WTC11 (cell line): ENCODE measurements around the gene CTNS. TPM values are rescaled to one million over a fixed set of nuclear protein-coding genes. Genes with fewer than 3 reads are reported as not detected.

Source experiments
- ATAC-seq: fragments of 200-7000 bp; cut with Tn5 transposase; 2 replicates; pipeline ENCODE4 v1.10.0; 2021; ENCODE audit warnings: mild to moderate bottlenecking, moderate library complexity
- CTCF ChIA-PET: fragments of 300-600 bp; sonication (Branson Sonifier 250); formaldehyde crosslinking; loops from one replicate; lab custom pipeline; 2021; ENCODE audit warnings: antibody characterized with exemption; lab: Charles Lee
- POLR2A ChIA-PET: fragments of 350-600 bp; sonication (Branson Sonifier 250); formaldehyde crosslinking; loops from one replicate; lab custom pipeline; 2021; ENCODE audit warnings: antibody characterized with exemption; lab: Charles Lee
- DNase-seq: peaks from one replicate; pipeline ENCODE4 v3.0.0; 2021; ENCODE audit warnings: low spot score
- H3K27ac Mint-ChIP-seq: 2 replicates; pipeline ENCODE4 v1.8.0; 2021; ENCODE audit warnings: mixed read lengths
- H3K27me3 Mint-ChIP-seq: 2 replicates; pipeline ENCODE4 v1.8.0; 2021; ENCODE audit warnings: low read depth, mild to moderate bottlenecking, moderate library complexity, mixed read lengths
- H3K36me3 Mint-ChIP-seq: 2 replicates; pipeline ENCODE4 v1.8.0; 2021; ENCODE audit warnings: mixed read lengths
- H3K4me1 Mint-ChIP-seq: 2 replicates; pipeline ENCODE4 v1.8.0; 2022; ENCODE audit warnings: mixed read lengths
- H3K4me3 Mint-ChIP-seq: 2 replicates; pipeline ENCODE4 v1.8.0; 2021; ENCODE audit warnings: mild to moderate bottlenecking, moderate library complexity, mixed read lengths
- H3K9me3 Mint-ChIP-seq: 2 replicates; pipeline ENCODE4 v1.8.0; 2021; ENCODE audit warnings: mixed read lengths
- AFF4 ChIP-seq: sonication (generic); formaldehyde crosslinking; IDR thresholded peaks from 2 replicates; pipeline ENCODE4 v1.8.1; 2023; ENCODE audit warnings: mild to moderate bottlenecking, missing genetic modification reagents, borderline replicate concordance
- ARID4B ChIP-seq: sonication (generic); formaldehyde crosslinking; IDR thresholded peaks from 2 replicates; pipeline ENCODE4 v1.8.0; 2023; ENCODE audit warnings: missing genetic modification reagents, mild to moderate bottlenecking, borderline replicate concordance
- ATF6 ChIP-seq: sonication (generic); formaldehyde crosslinking; IDR thresholded peaks from 2 replicates; pipeline ENCODE4 v1.8.1; 2023; ENCODE audit warnings: mild to moderate bottlenecking, missing genetic modification reagents
- E2F1 ChIP-seq: sonication (generic); formaldehyde crosslinking; IDR thresholded peaks from 2 replicates; pipeline ENCODE4 v1.8.0; 2022; ENCODE audit warnings: mild to moderate bottlenecking, missing genetic modification reagents
- FOXP1 ChIP-seq: sonication (generic); formaldehyde crosslinking; IDR thresholded peaks from 2 replicates; pipeline ENCODE4 v1.8.0; 2022; ENCODE audit warnings: missing genetic modification reagents, mild to moderate bottlenecking, moderate library complexity, borderline replicate concordance
- GRHL2 ChIP-seq: fragments of 250-450 bp; sonication (Bioruptor Pico); IDR thresholded peaks from 2 replicates; pipeline ENCODE4 v1.8.0; 2022; ENCODE audit warnings: mild to moderate bottlenecking, moderate library complexity; ENCODE audit not compliant: insufficient replicate concordance, severe bottlenecking
- GTF2I ChIP-seq: fragments of 250-450 bp; sonication (Bioruptor Pico); conservative IDR thresholded peaks from 2 replicates; pipeline ENCODE4 v1.4.0; 2021; ENCODE audit warnings: mild to moderate bottlenecking
- MXD4 ChIP-seq: fragments of 250-450 bp; sonication (Bioruptor Pico); IDR thresholded peaks from 2 replicates; pipeline ENCODE4 v1.8.0; 2021; ENCODE audit warnings: mild to moderate bottlenecking, moderate library complexity, borderline replicate concordance
- MYBL2 ChIP-seq: sonication (generic); formaldehyde crosslinking; IDR thresholded peaks from 2 replicates; pipeline ENCODE4 v1.8.1; 2023; ENCODE audit warnings: mild to moderate bottlenecking, moderate library complexity, missing genetic modification reagents
- NFE2L1 ChIP-seq: sonication (generic); formaldehyde crosslinking; IDR thresholded peaks from 2 replicates; pipeline ENCODE4 v1.8.1; 2023; ENCODE audit warnings: missing genetic modification reagents
- NFYB ChIP-seq: sonication (generic); formaldehyde crosslinking; conservative IDR thresholded peaks from 2 replicates; pipeline ENCODE4 v1.8.0; 2022; ENCODE audit warnings: low read depth, missing genetic modification reagents
- PRRX2 ChIP-seq: fragments of 250-450 bp; sonication (Bioruptor Pico); IDR thresholded peaks from 2 replicates; pipeline ENCODE4 v1.8.0; 2021; ENCODE audit warnings: mild to moderate bottlenecking
- SMAD3 ChIP-seq: sonication (generic); formaldehyde crosslinking; IDR thresholded peaks from 2 replicates; pipeline ENCODE4 v1.8.0; 2022; ENCODE audit warnings: missing genetic modification reagents, mild to moderate bottlenecking, borderline replicate concordance
- USF1 ChIP-seq: sonication (generic); formaldehyde crosslinking; IDR thresholded peaks from 2 replicates; pipeline ENCODE4 v1.8.0; 2022; ENCODE audit warnings: mild to moderate bottlenecking, missing genetic modification reagents
- USF2 ChIP-seq: sonication (generic); formaldehyde crosslinking; IDR thresholded peaks from 2 replicates; pipeline ENCODE4 v1.8.1; 2023; ENCODE audit warnings: mild to moderate bottlenecking, missing genetic modification reagents, moderate library complexity
- ZBTB21 ChIP-seq: sonication (generic); formaldehyde crosslinking; IDR thresholded peaks from 2 replicates; pipeline ENCODE4 v1.8.1; 2023; ENCODE audit warnings: mild to moderate bottlenecking, missing genetic modification reagents, borderline replicate concordance
- ZBTB43 ChIP-seq: sonication (generic); formaldehyde crosslinking; IDR thresholded peaks from 2 replicates; pipeline ENCODE4 v1.8.1; 2023; ENCODE audit warnings: mild to moderate bottlenecking, missing genetic modification reagents
- ZNF317 ChIP-seq: sonication (generic); formaldehyde crosslinking; IDR thresholded peaks from 2 replicates; pipeline ENCODE4 v1.8.1; 2023; ENCODE audit warnings: low read depth, mild to moderate bottlenecking, moderate library complexity, missing genetic modification reagents, borderline replicate concordance
- ZNF396 ChIP-seq: fragments of 250-450 bp; sonication (Bioruptor Pico); IDR thresholded peaks from 2 replicates; pipeline ENCODE4 v1.8.0; 2021; ENCODE audit warnings: mild to moderate bottlenecking, moderate library complexity, borderline replicate concordance
- total RNA-seq: library from RNA; stranded (reverse); gene quantifications from 3 replicates; pipeline ENCODE4 v1.2.3, GENCODE V29; 2021

The CTNS gene
- total RNA-seq, 1 experiment from 2014 or later, result 10.7 TPM

GRCh38 chr17:3682033-3682432, 45.5 kb downstream of the CTNS start:
- Mint-ChIP-seq H3K27ac (no peak overlapping the region), H3K4me1 (peaks cover 7% of the 10 kb centered on the region), H3K4me3 (no peak overlapping the region), H3K9me3 (no peaks in the 10 kb centered on the region), H3K36me3 (no peaks in the 10 kb centered on the region), H3K27me3 (no peaks in the 10 kb centered on the region; the same call in none of the 2 replicates)
- POLR2A ChIA-PET, result no interaction called here
- no peak for DNase-seq
- ATAC-seq, result no peak
- CTCF ChIA-PET, result interaction anchor here (0.7 to 2.7 kb wide), 19 partner anchors 9 to 211 kb away, joined by 3 to 85 read pairs (median 10); partner anchors contain the start of genes CAMKK1, EMC6, HASPIN and P2RX5
- TF ChIP-seq SMAD3 (CRISPR knock-in tag), result no peak
- no peak for TF ChIP-seq USF1
- TF ChIP-seq ATF6 (CRISPR knock-in tag), result no peak
- no peak for TF ChIP-seq ZNF317 (CRISPR knock-in tag)
- no peak for TF ChIP-seq E2F1 (CRISPR knock-in tag)
- TF ChIP-seq AFF4 (CRISPR knock-in tag), result no peak
- no peak for TF ChIP-seq PRRX2 (CRISPR knock-in tag)
- TF ChIP-seq NFE2L1 (CRISPR knock-in tag), result no peak
- TF ChIP-seq ZBTB43 (CRISPR knock-in tag), result no peak
- no peak for TF ChIP-seq MYBL2
- TF ChIP-seq NFYB (CRISPR knock-in tag), result no peak
- no peak for TF ChIP-seq ARID4B (CRISPR knock-in tag)
- no peak for TF ChIP-seq FOXP1
- no peak for TF ChIP-seq MXD4 (CRISPR knock-in tag)
- TF ChIP-seq GTF2I (CRISPR knock-in tag), result no peak
- TF ChIP-seq ZBTB21, result no peak
- TF ChIP-seq USF2, result no peak
- no peak for TF ChIP-seq ZNF396 (CRISPR knock-in tag)
- no peak for TF ChIP-seq GRHL2 (CRISPR knock-in tag)
